GM13976 (cell line): ENCODE results near the gene SERBP1.

Experiments used
- DNase-seq: peaks from one replicate; pipeline ENCODE4 v3.0.0; 2012; ENCODE audit warnings: low spot score
- in situ Hi-C: fragments of 300-500 bp; cut with MboI; formaldehyde crosslinking; loops from one replicate; pipeline ENCODE4 v1.12.0; 2022; ENCODE audit warnings: low sequenced_read_pairs, mixed read lengths, inconsistent platforms; ENCODE audit not compliant: unreplicated experiment
- TF ChIP-seq, protein P1 (sequence below): IDR thresholded peaks from 2 replicates; pipeline ENCODE4 v1.5.1; 2012; ENCODE audit warnings: borderline replicate concordance, mild to moderate bottlenecking; ENCODE audit not compliant: insufficient read depth; ENCODE audit errors: extremely low read depth, missing control alignments, control extremely low read depth

The SERBP1 gene

GRCh38 chr1:67430358-67431155 is at the start of gene SERBP1:
SERBP1 (minus strand) TSS chr1:67430402; CDS start chr1:67430300, 102 bp downstream.
- in situ Hi-C loops, result no loop called here
- DNase-seq, result peak; percentile 97
- TF ChIP-seq, protein P1, sequence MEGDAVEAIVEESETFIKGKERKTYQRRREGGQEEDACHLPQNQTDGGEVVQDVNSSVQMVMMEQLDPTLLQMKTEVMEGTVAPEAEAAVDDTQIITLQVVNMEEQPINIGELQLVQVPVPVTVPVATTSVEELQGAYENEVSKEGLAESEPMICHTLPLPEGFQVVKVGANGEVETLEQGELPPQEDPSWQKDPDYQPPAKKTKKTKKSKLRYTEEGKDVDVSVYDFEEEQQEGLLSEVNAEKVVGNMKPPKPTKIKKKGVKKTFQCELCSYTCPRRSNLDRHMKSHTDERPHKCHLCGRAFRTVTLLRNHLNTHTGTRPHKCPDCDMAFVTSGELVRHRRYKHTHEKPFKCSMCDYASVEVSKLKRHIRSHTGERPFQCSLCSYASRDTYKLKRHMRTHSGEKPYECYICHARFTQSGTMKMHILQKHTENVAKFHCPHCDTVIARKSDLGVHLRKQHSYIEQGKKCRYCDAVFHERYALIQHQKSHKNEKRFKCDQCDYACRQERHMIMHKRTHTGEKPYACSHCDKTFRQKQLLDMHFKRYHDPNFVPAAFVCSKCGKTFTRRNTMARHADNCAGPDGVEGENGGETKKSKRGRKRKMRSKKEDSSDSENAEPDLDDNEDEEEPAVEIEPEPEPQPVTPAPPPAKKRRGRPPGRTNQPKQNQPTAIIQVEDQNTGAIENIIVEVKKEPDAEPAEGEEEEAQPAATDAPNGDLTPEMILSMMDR, result no peak

GRCh38 chr1:67479146-67479891 is 49.1 kb upstream of the SERBP1 start:
- no peak for DNase-seq
- TF ChIP-seq, protein P1, result no peak
- in situ Hi-C loops, result loop anchor here (25.0 kb wide), 2 partner anchors 467 to 717 kb away; partner anchors contain the start of gene DYNLT5

GRCh38 chr1:67476906-67477305 is 46.7 kb upstream of the SERBP1 start:
- in situ Hi-C loops, result loop anchor here (25.0 kb wide), 2 partner anchors 465 to 715 kb away; partner anchors contain the start of gene DYNLT5
- TF ChIP-seq, protein P1, result no peak
- no peak for DNase-seq

- TF ChIP-seq, protein P1, result no peak
- in situ Hi-C loops, result loop anchor here (25.0 kb wide), 2 partner anchors 464 to 714 kb away; partner anchors contain the start of gene DYNLT5
- DNase-seq, result no peak
Observed at GRCh38 chr1:67476006-67476482, 45.8 kb upstream of the SERBP1 start.

GRCh38 chr1:67472056-67472455 is 41.9 kb upstream of the SERBP1 start:
- TF ChIP-seq, protein P1, result no peak
- no peak for DNase-seq
- in situ Hi-C loops, result no loop called here

DNA sequence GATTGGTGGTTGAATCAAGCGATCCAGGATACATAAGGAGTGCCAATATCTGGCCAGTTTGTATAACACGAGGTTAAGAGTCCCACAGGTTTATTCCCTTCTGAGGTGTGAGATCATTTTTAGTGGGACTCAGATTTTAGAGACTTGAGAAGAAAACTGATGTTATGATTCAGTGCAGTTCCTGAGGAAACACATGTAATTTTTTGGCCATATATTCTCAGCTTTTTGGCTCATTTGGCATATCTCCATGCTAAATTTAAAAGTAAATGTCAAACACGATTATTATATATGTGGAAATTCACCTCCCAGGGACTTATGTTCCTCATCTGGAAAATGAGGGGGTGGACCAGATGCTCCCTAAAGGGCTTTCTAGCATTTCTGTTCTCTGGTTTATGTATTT is 39.2 kb upstream of the SERBP1 start:
- in situ Hi-C loops, result no loop called here
- TF ChIP-seq, protein P1, result no peak
- no peak for DNase-seq
